ENCODE data around the gene KIDINS220.

Gene KIDINS220

DNA sequence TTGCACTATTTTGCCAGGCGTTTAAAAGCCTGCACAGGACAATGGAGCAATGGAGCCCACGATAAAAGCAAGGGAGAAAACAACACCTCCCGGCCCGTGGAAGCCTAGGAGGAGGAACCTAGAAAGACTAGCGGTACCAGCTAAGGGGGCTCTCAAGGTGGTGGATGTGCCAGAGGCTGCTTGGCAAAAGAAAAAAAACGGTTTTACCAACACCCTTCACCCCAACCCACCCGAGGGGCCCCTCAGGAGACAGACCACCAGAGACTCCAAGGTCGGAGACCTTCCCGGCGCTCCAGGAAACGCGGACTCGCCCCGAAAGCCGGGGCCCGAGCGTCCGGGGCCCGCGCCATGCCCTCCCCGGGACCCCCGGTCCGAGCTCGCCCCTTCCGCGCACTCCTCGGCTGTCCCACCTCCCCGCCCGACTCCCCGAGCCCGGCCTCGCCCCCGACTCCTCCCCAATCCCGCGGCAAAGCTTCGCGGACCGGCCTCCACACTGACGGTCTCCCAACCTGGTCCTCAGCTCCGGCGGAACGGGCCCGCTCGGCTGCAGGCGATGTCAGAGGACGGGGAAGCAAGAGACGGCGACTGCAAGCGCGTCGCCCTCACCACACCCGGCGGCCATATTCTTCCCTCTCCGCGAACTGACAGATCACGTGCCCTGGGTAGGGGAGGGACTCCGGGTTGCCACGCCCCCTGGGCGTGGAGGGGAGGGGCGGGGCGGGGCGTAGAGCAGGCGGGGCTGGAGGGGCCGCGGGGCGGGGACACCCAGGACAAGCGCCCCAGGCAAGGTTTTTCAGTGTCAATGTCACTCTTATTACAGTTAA, at the start of gene KIDINS220:
Gene KIDINS220 (minus strand): TSS at position 643 of the 824 bp plus-strand sequence. CDS start 10,520 bp downstream, outside the sequence.
- peak; percentile 69 to 70 for DNase-seq (ENCODE audit: low read depth in 2 of 2)

- DNase-seq (ENCODE audit: low read depth in 2 of 2): no peak
These were observed 49.5 kb upstream of the KIDINS220 start for GRCh38 chr2:8886876-8887275.

- no peak for DNase-seq (ENCODE audit: low read depth in 2 of 2)
These were observed 48.7 kb upstream of the KIDINS220 start for GRCh38 chr2:8886202-8886518.

GRCh38 chr2:8885449-8886201, 48.2 kb upstream of the KIDINS220 start:
- no peak for DNase-seq (ENCODE audit: low read depth in 2 of 2)

DNA sequence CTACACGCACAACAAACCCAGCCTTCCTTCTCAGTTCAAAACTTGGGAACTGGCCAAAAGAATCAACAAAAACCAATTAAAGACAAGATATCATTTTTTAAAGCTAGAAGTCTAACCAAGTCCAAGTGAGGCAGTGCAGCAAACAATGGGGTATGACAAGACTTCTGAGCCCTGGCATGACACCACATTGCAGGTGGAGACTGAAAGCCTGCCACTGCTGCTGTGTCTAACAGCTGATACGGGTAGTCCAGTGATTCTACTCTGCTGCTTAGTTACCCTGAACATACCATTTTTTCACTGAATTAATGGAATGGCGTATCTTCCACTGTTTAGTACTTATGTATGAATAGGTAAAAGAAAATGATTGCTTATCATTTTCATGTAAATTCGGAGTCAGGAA, 47.4 kb upstream of the KIDINS220 start:
- no peak for DNase-seq (ENCODE audit: low read depth in 2 of 2)

GRCh38 chr2:8882094-8882493, 44.7 kb upstream of the KIDINS220 start:
- DNase-seq (ENCODE audit: low read depth in 2 of 2): no peak

GRCh38 chr2:8877894-8878293, 40.5 kb upstream of the KIDINS220 start:
- no peak for DNase-seq (ENCODE audit: low read depth in 2 of 2)

DNA sequence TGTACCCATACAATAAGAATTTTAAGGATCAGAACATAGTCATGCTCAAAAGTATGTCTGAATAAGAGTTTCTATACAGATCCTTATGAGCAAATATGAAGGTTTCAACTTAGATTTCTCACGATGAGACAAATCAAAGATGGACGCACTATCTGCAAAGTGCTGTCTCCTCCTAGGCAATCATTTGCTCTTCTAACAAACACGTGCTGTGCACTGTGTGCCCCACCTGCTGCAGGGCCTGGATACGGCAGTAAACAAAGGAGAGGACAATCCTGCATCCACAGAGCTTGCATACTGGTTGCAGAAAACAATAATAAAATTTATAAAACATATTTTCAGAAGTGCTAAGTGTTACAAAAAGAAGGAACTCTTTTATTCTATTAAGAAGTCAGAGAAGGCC, 39.9 kb upstream of the KIDINS220 start:
- no peak for DNase-seq (ENCODE audit: low read depth in 2 of 2)

GRCh38 chr2:8876628-8877027, 39.2 kb upstream of the KIDINS220 start:
- DNase-seq (ENCODE audit: low read depth in 2 of 2): no peak

DNA sequence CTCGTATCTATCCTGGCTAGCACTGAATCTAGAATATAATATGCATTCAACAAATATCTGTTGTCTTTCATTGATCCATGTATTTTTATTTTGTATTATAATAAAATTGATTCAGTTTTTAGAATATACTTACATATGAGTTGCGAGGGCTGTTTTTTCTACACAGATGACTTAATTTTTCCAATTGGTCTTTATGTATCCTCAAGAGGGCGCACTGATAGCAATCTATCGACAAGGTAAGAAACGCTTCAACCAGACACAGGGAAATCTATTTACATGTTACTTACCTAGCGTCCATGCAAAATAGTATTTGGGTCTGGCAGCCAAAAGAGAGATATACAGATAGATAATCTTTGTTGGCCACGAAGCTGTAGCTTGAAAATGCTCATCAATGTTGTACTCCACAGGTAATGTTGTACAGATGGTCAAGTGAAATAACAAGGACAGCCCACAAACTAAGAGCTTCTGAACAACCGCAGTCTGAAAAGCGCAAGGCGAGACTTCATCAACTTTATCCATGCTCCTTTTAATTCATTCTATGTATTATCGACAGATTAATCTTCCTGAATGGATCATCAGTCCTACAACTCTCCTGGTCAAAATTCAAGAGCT, 35.5 kb upstream of the KIDINS220 start:
- no peak for DNase-seq (ENCODE audit: low read depth in 2 of 2)

DNA sequence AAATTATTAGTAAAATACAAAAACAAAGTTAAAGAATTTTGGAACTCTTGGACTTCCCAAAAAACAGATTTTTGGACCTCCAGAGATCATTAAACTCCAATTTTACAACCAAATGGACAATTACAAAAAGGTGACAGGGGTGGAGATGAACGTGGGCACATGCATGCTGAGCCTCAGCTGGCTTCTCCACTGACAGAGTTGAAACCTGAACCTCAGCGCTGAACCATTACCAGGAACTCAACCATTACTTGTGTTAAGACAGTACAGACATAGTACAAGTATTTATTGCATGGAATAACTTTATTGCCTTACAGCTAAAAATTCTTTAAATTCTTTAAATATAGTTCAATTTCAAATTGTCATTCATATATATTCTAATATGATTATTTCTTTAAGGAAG, 33.0 kb upstream of the KIDINS220 start:
- DNase-seq (ENCODE audit: low read depth in 2 of 2): no peak

DNA sequence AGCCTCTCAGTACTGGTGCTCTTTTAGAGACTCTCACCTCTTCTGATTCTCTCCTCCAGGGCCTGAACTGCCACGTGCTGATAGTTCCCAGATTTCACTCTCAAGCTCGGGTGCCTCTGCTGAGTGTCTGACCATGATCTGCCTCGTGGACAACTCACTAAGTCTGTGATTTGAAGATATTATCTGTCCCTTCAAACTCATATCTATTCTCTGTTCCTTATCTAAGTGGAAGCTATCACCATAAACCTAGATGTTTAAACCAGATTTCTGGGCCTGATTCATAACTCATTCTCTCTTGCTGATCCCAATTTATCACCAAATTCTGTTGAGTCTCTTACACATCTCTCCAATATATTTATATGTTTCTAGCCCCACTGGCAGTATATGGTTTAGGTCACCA, 29.9 kb upstream of the KIDINS220 start:
- DNase-seq (ENCODE audit: low read depth in 2 of 2): no peak

DNA sequence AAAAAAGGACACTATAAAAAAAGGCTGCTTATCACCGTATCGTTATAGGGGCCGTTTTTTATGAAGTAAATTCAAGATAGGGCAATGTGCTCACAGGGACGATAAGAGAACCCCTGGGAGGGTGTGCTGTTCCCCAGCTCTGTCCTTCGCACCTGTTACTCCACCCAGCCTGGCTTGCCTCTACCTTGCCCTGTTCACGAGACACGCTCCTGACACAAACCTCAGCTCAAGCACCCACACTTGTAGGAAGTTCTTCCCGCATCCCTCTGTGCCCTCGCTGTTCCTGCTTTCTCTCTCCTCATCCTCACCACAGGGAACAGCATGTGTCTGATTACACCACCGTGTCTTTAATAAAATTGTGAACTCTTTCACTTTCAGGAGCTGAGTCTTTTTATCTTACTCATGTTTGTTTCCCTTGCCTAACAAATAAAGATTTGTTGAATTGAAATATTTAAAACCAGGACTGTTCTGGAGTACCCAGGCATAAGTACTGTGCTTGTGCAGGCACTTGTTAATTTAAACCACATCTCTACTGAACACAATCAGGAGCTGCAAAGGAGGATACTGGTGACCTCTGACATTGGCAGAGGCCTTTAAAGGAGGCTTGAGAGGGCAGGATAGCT, 26.0 kb upstream of the KIDINS220 start:
- no peak for DNase-seq (ENCODE audit: low read depth in 2 of 2)

GRCh38 chr2:8862230-8862629, 24.8 kb upstream of the KIDINS220 start:
- no peak for DNase-seq (ENCODE audit: low read depth in 2 of 2)

GRCh38 chr2:8861797-8862196, 24.4 kb upstream of the KIDINS220 start:
- DNase-seq (ENCODE audit: low read depth in 2 of 2): no peak

GRCh38 chr2:8860239-8860638, 22.8 kb upstream of the KIDINS220 start:
- DNase-seq (ENCODE audit: low read depth in 2 of 2): no peak

DNA sequence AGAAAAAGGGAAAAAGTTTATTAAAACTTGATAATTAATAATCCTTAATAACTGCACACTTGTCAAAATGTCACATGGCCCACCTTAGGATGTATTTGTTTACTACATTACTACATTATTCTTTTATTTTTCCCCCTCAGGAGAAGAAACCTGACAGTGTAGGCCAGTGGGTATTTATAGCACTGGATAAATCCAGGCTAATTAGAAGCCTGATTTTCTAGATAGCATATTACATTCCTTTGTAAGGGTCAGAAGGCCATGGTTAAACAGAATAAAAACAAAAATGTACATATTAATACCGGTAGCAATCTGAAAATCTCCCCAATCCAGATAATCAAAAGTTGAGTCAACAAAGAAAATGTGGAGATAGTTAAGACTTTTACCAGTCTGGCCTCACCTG, 21.5 kb upstream of the KIDINS220 start:
- DNase-seq (ENCODE audit: low read depth in 2 of 2): no peak

DNA sequence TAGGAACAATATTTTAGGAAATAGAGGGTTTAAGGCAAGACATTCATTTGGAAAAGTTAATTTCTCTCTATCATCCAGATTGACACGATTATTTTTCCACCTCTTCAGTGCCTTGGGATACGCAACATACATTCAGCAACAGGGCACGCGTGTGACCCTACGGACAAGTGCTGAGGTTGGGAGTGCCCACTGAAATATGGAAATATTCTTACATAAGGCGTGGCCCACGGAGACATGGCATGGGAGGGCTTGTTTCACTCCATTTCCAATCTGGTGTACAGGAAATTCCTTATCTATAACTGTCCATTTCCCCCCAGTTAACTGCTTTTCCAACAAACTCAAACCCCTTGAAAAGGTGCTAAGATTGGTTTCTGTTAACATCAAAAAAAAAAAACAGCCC, 20.9 kb upstream of the KIDINS220 start:
- no peak for DNase-seq (ENCODE audit: low read depth in 2 of 2)

GRCh38 chr2:8857709-8858108, 20.3 kb upstream of the KIDINS220 start:
- DNase-seq (ENCODE audit: low read depth in 2 of 2): no peak

DNA sequence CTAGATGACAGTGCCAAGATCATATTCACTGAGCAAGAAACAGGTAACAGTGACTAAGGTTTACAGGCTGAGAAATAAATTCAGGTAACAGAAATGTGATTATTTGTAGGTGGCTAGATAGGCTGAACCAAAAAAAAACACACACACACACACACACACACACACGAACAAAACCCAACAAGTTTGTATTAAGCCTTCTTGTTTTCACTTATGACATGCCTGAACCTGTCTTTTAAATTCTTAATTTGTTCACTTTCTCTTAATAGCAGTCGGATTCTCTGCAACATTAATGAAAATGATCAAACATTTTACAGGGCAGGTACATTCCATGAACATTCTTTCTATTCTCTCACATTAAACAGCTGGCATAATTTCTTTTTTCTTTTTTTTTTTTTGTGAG, 18.8 kb upstream of the KIDINS220 start:
- no peak for DNase-seq (ENCODE audit: low read depth in 2 of 2)

GRCh38 chr2:8855010-8855409, 17.6 kb upstream of the KIDINS220 start:
- DNase-seq (ENCODE audit: low read depth in 2 of 2): no peak

DNA sequence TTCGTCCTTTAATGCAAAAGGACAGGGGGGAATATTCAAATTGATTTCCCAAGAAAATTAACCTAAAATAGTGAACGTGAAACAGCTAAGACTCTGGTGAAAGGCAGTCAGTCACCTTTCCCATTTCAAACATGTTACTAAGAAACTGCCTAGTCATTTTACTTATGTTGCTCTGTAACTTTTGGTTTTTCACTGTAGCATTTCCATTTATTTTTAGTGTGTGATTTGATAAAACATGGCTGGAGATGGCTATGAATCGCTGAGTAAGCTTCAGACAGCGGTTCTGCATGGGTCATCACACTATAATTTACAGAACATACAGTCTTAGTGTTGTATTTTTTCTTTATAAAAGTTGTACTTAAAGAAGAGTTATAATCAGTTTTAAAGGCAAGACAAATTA, 16.0 kb upstream of the KIDINS220 start:
- no peak for DNase-seq (ENCODE audit: low read depth in 2 of 2)
